GM19035 (cell line): ENCODE data around the gene OSBPL9.
"Not testable (repeated sequence)": the region's sequence is repeated elsewhere in the genome, so short reads cannot be mapped to it uniquely, and the experiment has no call there.

Source experiments
- ATAC-seq: cut with Tn5 transposase; IDR thresholded peaks from one replicate; pipeline ENCODE4 v1.9.1; 2021; ENCODE audit not compliant: unreplicated experiment

Gene OSBPL9

GRCh38 chr1:51636191-51636590 lies 19.3 kb downstream of the OSBPL9 start:
- ATAC-seq = no peak

- no peak for ATAC-seq
Measured at GRCh38 chr1:51636764-51637522, 20.1 kb downstream of the OSBPL9 start.

GRCh38 chr1:51638350-51638749 lies 21.5 kb downstream of the OSBPL9 start:
- ATAC-seq = no peak

- ATAC-seq = no peak
Measured at GRCh38 chr1:51639694-51640093, 22.8 kb downstream of the OSBPL9 start.

- no peak for ATAC-seq
Measured at GRCh38 chr1:51641096-51641495, 24.2 kb downstream of the OSBPL9 start.

- ATAC-seq = no peak
Measured at GRCh38 chr1:51642739-51643142, 25.8 kb downstream of the OSBPL9 start.

- no peak for ATAC-seq
Measured at GRCh38 chr1:51643362-51643761, 26.5 kb downstream of the OSBPL9 start.

- ATAC-seq = no peak
Measured at GRCh38 chr1:51644020-51644419, 27.1 kb downstream of the OSBPL9 start.

- no peak for ATAC-seq
Measured at GRCh38 chr1:51644533-51645197, 27.8 kb downstream of the OSBPL9 start.

- not testable (repeated sequence) for ATAC-seq
Measured at GRCh38 chr1:51646592-51646991, 29.7 kb downstream of the OSBPL9 start.

GRCh38 chr1:51648180-51649109 lies 31.6 kb downstream of the OSBPL9 start:
- no peak for ATAC-seq

- ATAC-seq = no peak
Measured at GRCh38 chr1:51649593-51650091, 32.8 kb downstream of the OSBPL9 start.

GRCh38 chr1:51650198-51650597 lies 33.3 kb downstream of the OSBPL9 start:
- no peak for ATAC-seq

- ATAC-seq = no peak
Measured at GRCh38 chr1:51651552-51651942, 34.7 kb downstream of the OSBPL9 start.

GRCh38 chr1:51652599-51652998 lies 35.7 kb downstream of the OSBPL9 start:
- ATAC-seq = no peak

- no peak for ATAC-seq
Measured at GRCh38 chr1:51653127-51653526, 36.2 kb downstream of the OSBPL9 start.

GRCh38 chr1:51654000-51654399 lies 37.1 kb downstream of the OSBPL9 start:
- no peak for ATAC-seq

GRCh38 chr1:51656374-51656773 lies 39.5 kb downstream of the OSBPL9 start:
- ATAC-seq = no peak

- no peak for ATAC-seq
Measured at GRCh38 chr1:51660580-51660979, 43.7 kb downstream of the OSBPL9 start.

GRCh38 chr1:51661081-51661518 lies 44.2 kb downstream of the OSBPL9 start:
- ATAC-seq = no peak

GRCh38 chr1:51663105-51663504 lies 46.2 kb downstream of the OSBPL9 start:
- ATAC-seq = no peak
